HG02885 (cell line): ENCODE data around the gene PIK3R3.
"Not testable (repeated sequence)": the region's sequence is repeated elsewhere in the genome, so short reads cannot be mapped to it uniquely, and the experiment has no call there.

ENCODE experiments used
- ATAC-seq: cut with Tn5 transposase; IDR thresholded peaks from one replicate; pipeline ENCODE4 v1.9.1; 2021; ENCODE audit warnings: mild to moderate bottlenecking; ENCODE audit not compliant: unreplicated experiment, poor library complexity

PIK3R3 gene

GRCh38 chr1:46114925-46115603 lies 17.4 kb downstream of the PIK3R3 start:
- no peak for ATAC-seq

GRCh38 chr1:46113948-46114347 lies 18.5 kb downstream of the PIK3R3 start:
- no peak for ATAC-seq

- no peak for ATAC-seq
Measured at GRCh38 chr1:46112108-46112507, 20.3 kb downstream of the PIK3R3 start.

GRCh38 chr1:46110521-46110920 lies 21.9 kb downstream of the PIK3R3 start:
- ATAC-seq: no peak

GRCh38 chr1:46102769-46103476 lies 29.5 kb downstream of the PIK3R3 start:
- ATAC-seq: no peak

GRCh38 chr1:46099215-46099614 lies 33.2 kb downstream of the PIK3R3 start:
- ATAC-seq: no peak

GRCh38 chr1:46098027-46098712 lies 34.3 kb downstream of the PIK3R3 start:
- ATAC-seq: no peak

GRCh38 chr1:46097149-46097472 lies 35.3 kb downstream of the PIK3R3 start:
- ATAC-seq: no peak

GRCh38 chr1:46096269-46097148 lies 35.9 kb downstream of the PIK3R3 start:
- ATAC-seq: no peak

- ATAC-seq: not testable (repeated sequence)
Measured at GRCh38 chr1:46095110-46095509, 37.3 kb downstream of the PIK3R3 start.

- ATAC-seq: no peak
Measured at GRCh38 chr1:46094471-46095005, 37.9 kb downstream of the PIK3R3 start.

GRCh38 chr1:46093832-46094231 lies 38.6 kb downstream of the PIK3R3 start:
- ATAC-seq: not testable (repeated sequence)

GRCh38 chr1:46087891-46088290 lies 44.5 kb downstream of the PIK3R3 start:
- no peak for ATAC-seq

- ATAC-seq: no peak
Measured at GRCh38 chr1:46086576-46086975, 45.9 kb downstream of the PIK3R3 start.

- no peak for ATAC-seq
Measured at GRCh38 chr1:46084553-46085451, 47.6 kb downstream of the PIK3R3 start.

- ATAC-seq: no peak
Measured at GRCh38 chr1:46083579-46083978, 48.9 kb downstream of the PIK3R3 start.

- no peak for ATAC-seq
Measured at GRCh38 chr1:46081619-46082018, 50.8 kb downstream of the PIK3R3 start.

- ATAC-seq: no peak
Measured at GRCh38 chr1:46081206-46081605, 51.2 kb downstream of the PIK3R3 start.

GRCh38 chr1:46080257-46080656 lies 52.2 kb downstream of the PIK3R3 start:
- ATAC-seq: no peak
